CD4-positive, alpha-beta T cell treated with Interleukin-17A for 4 hours (primary cell): Measurements from ENCODE around the gene TLE4.
"Not testable (repeated sequence)": the region's sequence is repeated elsewhere in the genome, so short reads cannot be mapped to it uniquely, and the experiment has no call there.

Experiments used
- DNase-seq: peaks from one replicate; pipeline ENCODE4 v3.0.0-alpha.2; 2020; ENCODE audit warnings: mixed read lengths

Gene TLE4

GRCh38 chr9:79604921-79605562, 33.3 kb downstream of the TLE4 start:
- no peak for DNase-seq

GRCh38 chr9:79606529-79606928, 34.8 kb downstream of the TLE4 start:
- DNase-seq: not testable (repeated sequence)

GRCh38 chr9:79609468-79610018, 37.8 kb downstream of the TLE4 start:
- no peak for DNase-seq

GRCh38 chr9:79610019-79610631, 38.4 kb downstream of the TLE4 start:
- DNase-seq: no peak

GRCh38 chr9:79610791-79611614, 39.2 kb downstream of the TLE4 start:
- DNase-seq: no peak

- no peak for DNase-seq
Measured at GRCh38 chr9:79613145-79613544, 41.4 kb downstream of the TLE4 start.

GRCh38 chr9:79615038-79615437, 43.3 kb downstream of the TLE4 start:
- DNase-seq: no peak

- no peak for DNase-seq
Measured at GRCh38 chr9:79616013-79616412, 44.2 kb downstream of the TLE4 start.

GRCh38 chr9:79616971-79617370, 45.2 kb downstream of the TLE4 start:
- no peak for DNase-seq

GRCh38 chr9:79617395-79617794, 45.6 kb downstream of the TLE4 start:
- no peak for DNase-seq

- DNase-seq: no peak
Measured at GRCh38 chr9:79619930-79620329, 48.2 kb downstream of the TLE4 start.

GRCh38 chr9:79621916-79622575, 50.3 kb downstream of the TLE4 start:
- DNase-seq: no peak

- DNase-seq: peak; percentile 45
Measured at GRCh38 chr9:79623799-79624721, 52.3 kb downstream of the TLE4 start.

- DNase-seq: no peak
Measured at GRCh38 chr9:79629721-79630120, 58.0 kb downstream of the TLE4 start.

- no peak for DNase-seq
Measured at GRCh38 chr9:79630521-79631403, 59.0 kb downstream of the TLE4 start.

- DNase-seq: no peak
Measured at GRCh38 chr9:79632060-79632459, 60.3 kb downstream of the TLE4 start.

- DNase-seq: no peak
Measured at GRCh38 chr9:79632705-79633104, 60.9 kb downstream of the TLE4 start.

GRCh38 chr9:79633558-79633957, 61.8 kb downstream of the TLE4 start:
- no peak for DNase-seq

GRCh38 chr9:79637177-79637925, 65.6 kb downstream of the TLE4 start:
- no peak for DNase-seq

GRCh38 chr9:79638806-79639205, 67.0 kb downstream of the TLE4 start:
- DNase-seq: no peak
